ENCODE results near the gene FBXW8.

DNA sequence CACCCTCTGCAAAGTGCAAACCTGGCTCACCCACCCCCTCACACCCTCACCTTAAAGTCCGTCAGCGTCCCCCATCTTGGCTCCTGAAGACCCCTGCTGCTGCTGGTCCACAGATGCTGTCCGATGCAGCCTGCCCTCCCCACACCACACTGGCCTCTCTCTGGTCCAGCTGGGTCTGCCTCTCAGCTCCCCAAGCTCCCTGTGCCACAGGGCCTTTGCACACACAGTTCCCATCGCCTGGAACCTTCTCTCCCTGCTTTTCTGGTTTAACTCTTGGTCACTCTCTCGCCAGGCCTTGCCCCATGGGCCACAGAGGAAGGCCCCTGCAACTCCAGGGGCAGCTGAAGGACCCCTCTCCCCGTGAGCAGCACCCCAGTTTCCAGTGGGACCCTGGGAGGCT lies 143.5 kb downstream of the FBXW8 start:
- TF ChIP-seq CTCF (IDR thresholded peaks at IDR 0.05 in 4 of 5, conservative IDR thresholded peaks at IDR 0.05 in 1 of 5) (no peak), POLR2A (IDR thresholded peaks at IDR 0.05) (no peak)
